Transverse colon (tissue), 4 donors: ENCODE measurements around the gene GNAI3.

ENCODE experiments used
- CTCF ChIP-seq, 5 experiments: fragments of 200-600 bp in 3 of 5; fragments of 450-650 bp in 2 of 5; sonication (generic) in 3 of 5; IDR thresholded peaks; 1 replicate in 2 of 5; 2 replicates in 3 of 5; pipeline ENCODE4 v1.5.1; 2016 to 2017; ENCODE audit warnings: antibody characterized with exemption in 5 of 5, inconsistent platforms in 3 of 5, mild to moderate bottlenecking in 2 of 5, moderate library complexity in 1 of 5
- EP300 ChIP-seq: sonication (generic); formaldehyde crosslinking; IDR thresholded peaks from one replicate; pipeline ENCODE4 v1.6.1; 2017; ENCODE audit warnings: antibody characterized with exemption, low read depth
- POLR2A ChIP-seq: fragments of 450-650 bp; IDR thresholded peaks from one replicate; pipeline ENCODE4 v1.6.1; 2016; ENCODE audit warnings: antibody characterized with exemption, mild to moderate bottlenecking, moderate library complexity
- POLR2AphosphoS5 ChIP-seq, 3 donors: sonication (generic); formaldehyde crosslinking; IDR thresholded peaks; one replicate each; pipeline ENCODE4 v1.6.1; 2016; ENCODE audit warnings: antibody characterized with exemption in 3 of 3

- TF ChIP-seq CTCF (IDR thresholded peaks at IDR 0.05) (no peak), POLR2A (no peak), POLR2AphosphoS5 (IDR thresholded peaks at IDR 0.05) (no peak), EP300 (no peak)
These were observed 96.3 kb downstream of the GNAI3 start for GRCh38 chr1:109644670-109645069.
